H9 (cell line): Measurements from ENCODE around the gene ARID3C. TPM values are rescaled to one million over a fixed set of nuclear protein-coding genes. Genes with fewer than 3 reads are reported as not detected.

Experiments used
- DNase-seq: peaks from one replicate; pipeline ENCODE4 v3.0.0-alpha.2; 2017
- H2AFZ ChIP-seq: one replicate; pipeline ENCODE4 v1.6.1; 2013; ENCODE audit warnings: mild to moderate bottlenecking, low read length, control low read depth, moderate library complexity
- H2AK5ac ChIP-seq: 2 replicates; pipeline ENCODE4 v1.6.1; 2013; ENCODE audit warnings: low read length, control low read depth, mixed read lengths; ENCODE audit not compliant: insufficient read length
- H2BK120ac ChIP-seq: one replicate; pipeline ENCODE4 v1.6.1; 2013; ENCODE audit warnings: low read depth, mild to moderate bottlenecking, low read length, control low read depth, inconsistent platforms; ENCODE audit not compliant: poor library complexity, severe bottlenecking
- H2BK12ac ChIP-seq: 2 replicates; pipeline ENCODE4 v1.6.1; 2013; ENCODE audit warnings: low read length, control low read depth, mixed read lengths, low read depth; ENCODE audit not compliant: insufficient read length
- H2BK15ac ChIP-seq: 2 replicates; pipeline ENCODE4 v1.6.1; 2013; ENCODE audit warnings: low read depth, low read length, control low read depth
- H2BK20ac ChIP-seq: one replicate; pipeline ENCODE4 v1.6.1; 2013; ENCODE audit warnings: low read depth, mild to moderate bottlenecking, low read length, control low read depth, inconsistent platforms; ENCODE audit not compliant: poor library complexity, severe bottlenecking
- H2BK5ac ChIP-seq: 2 replicates; pipeline ENCODE4 v1.6.1; 2013; ENCODE audit warnings: low read length, control low read depth, mixed read lengths; ENCODE audit not compliant: insufficient read length
- H3K14ac ChIP-seq: 2 replicates; pipeline ENCODE4 v1.6.1; 2013; ENCODE audit warnings: low read length, control low read depth; ENCODE audit not compliant: insufficient read depth
- H3K18ac ChIP-seq: 2 replicates; pipeline ENCODE4 v1.6.1; 2013; ENCODE audit warnings: low read depth, mild to moderate bottlenecking, mixed read lengths, low read length, control low read depth; ENCODE audit not compliant: insufficient read length
- H3K23ac ChIP-seq: 2 replicates; pipeline ENCODE4 v1.6.1; 2013; ENCODE audit warnings: low read length, control low read depth, mixed read lengths, low read depth; ENCODE audit not compliant: insufficient read length
- H3K23me2 ChIP-seq: 2 replicates; pipeline ENCODE4 v1.6.1; 2013; ENCODE audit warnings: low read depth, mild to moderate bottlenecking, mixed read lengths, low read length, control low read depth; ENCODE audit not compliant: insufficient read length, poor library complexity, severe bottlenecking
- H3K27ac ChIP-seq: 2 replicates; pipeline ENCODE4 v1.5.1; 2013; ENCODE audit warnings: low read length, control low read depth, mixed read lengths, low read depth; ENCODE audit not compliant: insufficient read length
- H3K27me3 ChIP-seq: 2 replicates; pipeline ENCODE4 v1.6.1; 2013; ENCODE audit warnings: low read length, control low read depth, inconsistent platforms; ENCODE audit not compliant: insufficient read depth
- H3K4ac ChIP-seq: 2 replicates; pipeline ENCODE4 v1.6.1; 2013; ENCODE audit warnings: low read depth, mild to moderate bottlenecking, control low read depth, inconsistent platforms, low read length, moderate library complexity
- H3K4me1 ChIP-seq: 2 replicates; pipeline ENCODE4 v1.6.1; 2013; ENCODE audit warnings: low read length, control low read depth, inconsistent platforms; ENCODE audit not compliant: insufficient read depth
- H3K4me2 ChIP-seq: 2 replicates; pipeline ENCODE4 v1.6.1; 2013; ENCODE audit warnings: low read length, control low read depth, mixed read lengths; ENCODE audit not compliant: insufficient read length, insufficient read depth
- H3K56ac ChIP-seq: 2 replicates; pipeline ENCODE4 v1.6.1; 2013; ENCODE audit warnings: low read depth, mild to moderate bottlenecking, mixed read lengths, low read length, control low read depth; ENCODE audit not compliant: insufficient read length
- H3K79me1 ChIP-seq: 2 replicates; pipeline ENCODE4 v1.6.1; 2013; ENCODE audit warnings: low read depth, mild to moderate bottlenecking, moderate library complexity, low read length, control low read depth, inconsistent platforms; ENCODE audit not compliant: insufficient read depth, poor library complexity, severe bottlenecking
- H3K79me2 ChIP-seq: 2 replicates; pipeline ENCODE4 v1.6.1; 2013; ENCODE audit warnings: low read length, control low read depth, inconsistent platforms; ENCODE audit not compliant: insufficient read depth
- H3K9ac ChIP-seq: 2 replicates; pipeline ENCODE4 v1.6.1; 2013; ENCODE audit warnings: low read length, control low read depth, mixed read lengths; ENCODE audit not compliant: insufficient read length; ENCODE audit errors: extremely low read depth
- H3K9me3 ChIP-seq: one replicate; pipeline ENCODE4 v1.6.1; 2013; ENCODE audit warnings: low read depth, low read length, inconsistent platforms; ENCODE audit not compliant: control insufficient read depth
- H3T11ph ChIP-seq: one replicate; pipeline ENCODE4 v1.6.1; 2013; ENCODE audit warnings: mild to moderate bottlenecking, low read length, control low read depth, inconsistent platforms
- H4K20me1 ChIP-seq: one replicate; pipeline ENCODE4 v1.6.1; 2013; ENCODE audit not compliant: control insufficient read depth, insufficient read length, insufficient read depth
- H4K5ac ChIP-seq: 2 replicates; pipeline ENCODE4 v1.6.1; 2013; ENCODE audit warnings: low read depth, mild to moderate bottlenecking, mixed read lengths, low read length, control low read depth; ENCODE audit not compliant: insufficient read length
- H4K8ac ChIP-seq: replicated peaks from 2 replicates; pipeline ENCODE4 v1.6.1; 2013; ENCODE audit warnings: low read length, control low read depth, mixed read lengths, low read depth; ENCODE audit not compliant: insufficient read length
- H4K91ac ChIP-seq: 2 replicates; pipeline ENCODE4 v1.6.1; 2013; ENCODE audit warnings: low read depth, mild to moderate bottlenecking, moderate library complexity, mixed read lengths, low read length, control low read depth; ENCODE audit not compliant: insufficient read length
- H3K27ac Mint-ChIP-seq, 3 experiments: 2 replicates in 2 of 3; 3 replicates in 1 of 3; pipeline ENCODE4 v1.8.0; 2020 to 2021; ENCODE audit warnings: mixed read lengths in 3 of 3, mild to moderate bottlenecking in 1 of 3, moderate library complexity in 1 of 3
- H3K27me3 Mint-ChIP-seq: 2 replicates; pipeline ENCODE4 v1.8.0; 2021; ENCODE audit warnings: low read depth, mild to moderate bottlenecking, moderate library complexity, mixed read lengths
- H3K36me3 Mint-ChIP-seq, 3 experiments: 2 replicates in 2 of 3; 3 replicates in 1 of 3; pipeline ENCODE4 v1.8.0; 2020 to 2021; ENCODE audit warnings: low read depth in 3 of 3, mixed read lengths in 3 of 3; ENCODE audit not compliant: insufficient read depth in 1 of 3
- H3K4me1 Mint-ChIP-seq, 2 experiments: 2 replicates each; pipeline ENCODE4 v1.8.0; 2020; ENCODE audit warnings: mixed read lengths in 2 of 2
- H3K4me3 Mint-ChIP-seq, 2 experiments: 2 replicates in 1 of 2; 3 replicates in 1 of 2; pipeline ENCODE4 v1.8.0; 2020 to 2021; ENCODE audit warnings: mild to moderate bottlenecking in 2 of 2, mixed read lengths in 2 of 2, moderate library complexity in 1 of 2
- H3K9me3 Mint-ChIP-seq, 2 experiments: 2 replicates in 1 of 2; 3 replicates in 1 of 2; pipeline ENCODE4 v1.8.0; 2020; ENCODE audit warnings: mild to moderate bottlenecking in 2 of 2, mixed read lengths in 2 of 2, moderate library complexity in 1 of 2
- CTCF ChIP-seq: fragments of 200-600 bp; sonication (generic); conservative IDR thresholded peaks from 3 replicates; pipeline ENCODE4 v1.8.0; 2021; ENCODE audit warnings: antibody characterized with exemption, mild to moderate bottlenecking
- WGBS: extraction: QIAGEN DNeasy Blood & Tissue Kit; methylation state at CpG from one replicate; pipeline ENCODE4 v1.1.7; 2013; ENCODE audit warnings: missing lambda C conversion rate, low lambda C conversion rate, mixed read lengths; ENCODE audit not compliant: insufficient read length; ENCODE audit errors: extremely low coverage; 5-methylcytosine and 5-hydroxymethylcytosine counted together
- total RNA-seq: library from RNA; stranded (reverse); gene quantifications from 2 replicates; pipeline ENCODE4 v1.2.1, GENCODE V29; 2021

Gene ARID3C
- total RNA-seq, 1 experiment from 2014 or later = not detected

GRCh38 chr9:34610434-34611206, 18.2 kb downstream of the ARID3C start:
- Histone ChIP-seq H4K8ac (no peak overlapping the region), H3T11ph (no peak overlapping the region), H3K4me2 (peak overlapping the region; percentile 86), H3K18ac (no peak overlapping the region), H3K23me2 (peaks cover 14% of the 10 kb centered on the region), H3K4ac (no peak overlapping the region), H4K20me1 (no peaks in the 10 kb centered on the region), H3K4me1 (no peaks in the 10 kb centered on the region; the same call in 1 of the 2 replicates), H3K9me3 (no peaks in the 10 kb centered on the region), H3K27ac (no peak overlapping the region), H2BK20ac (no peak overlapping the region), H2BK15ac (no peak overlapping the region), H3K56ac (no peak overlapping the region), H4K5ac (no peak overlapping the region), H2BK120ac (no peak overlapping the region), H4K91ac (no peak overlapping the region), H2AFZ (no peak overlapping the region), H2AK5ac (no peak overlapping the region), H3K79me1 (no peaks in the 10 kb centered on the region), H3K79me2 (no peaks in the 10 kb centered on the region), H3K27me3 (no peaks in the 10 kb centered on the region), H2BK5ac (no peak overlapping the region), H3K9ac (no peak overlapping the region), H2BK12ac (no peak overlapping the region), H3K14ac (no peak overlapping the region), H3K23ac (no peak overlapping the region)
- no peaks in the 10 kb centered on the region for H3K9me3 Mint-ChIP-seq
- no peaks in the 10 kb centered on the region for H3K36me3 Mint-ChIP-seq
- peak overlapping the region; percentile 88 to 95 for H3K4me3 Mint-ChIP-seq
- DNase-seq = peak; percentile 30
- WGBS = no CpG with 5 or more reads among the region's 20 CpGs
- TF ChIP-seq CTCF = no peak
- peaks cover 2% of the 10 kb centered on the region; the same call in 1 of the 2 replicates for H3K27me3 Mint-ChIP-seq
- H3K4me1 Mint-ChIP-seq = peaks cover 7 to 20% of the 10 kb centered on the region in 2 experiments
- H3K27ac Mint-ChIP-seq = no peak overlapping the region; a peak in 1 of 7 replicates
